Adrenal gland (tissue), 5 donors: ENCODE results near the gene CR1.

Source experiments
- CTCF ChIP-seq, 6 experiments: fragments of 450-650 bp in 4 of 6; fragments of 200-600 bp in 2 of 6; sonication (generic) in 1 of 6; IDR thresholded peaks; 1 replicate in 5 of 6; 2 replicates in 1 of 6; pipeline versions ENCODE4 v1.5.1 to v1.8.0; 2016 to 2021; ENCODE audit warnings: antibody characterized with exemption in 6 of 6, mild to moderate bottlenecking in 2 of 6, moderate library complexity in 1 of 6
- POLR2A ChIP-seq, 2 donors: fragments of 450-650 bp; IDR thresholded peaks; one replicate each; pipeline ENCODE4 v1.6.1; 2017; ENCODE audit warnings: antibody characterized with exemption in 2 of 2, mild to moderate bottlenecking in 2 of 2, moderate library complexity in 1 of 2
- donor health status: DM: no; HTN: no; CAD: no.

GRCh38 chr1:207462535-207462934 is 33.4 kb upstream of the CR1 start:
- TF ChIP-seq CTCF (IDR thresholded peaks at IDR 0.05), result no peak
- no peak for TF ChIP-seq POLR2A (IDR thresholded peaks at IDR 0.05)
